H1 (cell line): ENCODE measurements around the gene MKNK2.

ENCODE experiments used
- ASH2L ChIP-seq: fragments of 200-600, 300-600 bp; sonication (generic); IDR thresholded peaks from one replicate; pipeline ENCODE4 v1.7.1; 2017; ENCODE audit warnings: low read length
- EP300 ChIP-seq, 2 experiments: IDR thresholded peaks; 1 replicate in 1 of 2; 2 replicates in 1 of 2; pipeline ENCODE4 v1.6.1; 2011 to 2012; ENCODE audit warnings: low read depth in 2 of 2, low read length in 2 of 2, mild to moderate bottlenecking in 2 of 2, borderline replicate concordance in 1 of 2, inconsistent platforms in 1 of 2, moderate library complexity in 1 of 2
- GABPA ChIP-seq: IDR thresholded peaks from 2 replicates; pipeline ENCODE4 v1.6.1; 2011; ENCODE audit warnings: mild to moderate bottlenecking, low read length, moderate library complexity, borderline replicate concordance; ENCODE audit not compliant: insufficient read depth
- TF ChIP-seq, protein P1 (sequence below): IDR thresholded peaks from 2 replicates; pipeline ENCODE4 v1.6.1; 2011; ENCODE audit warnings: low read length, improper control_type of control experiment

- TF ChIP-seq EP300 (IDR thresholded peaks at IDR 0.05; ENCODE audit: borderline replicate concordance in 1 of 2, low read depth in 2 of 2, low read length in 2 of 2) (no peak), GABPA (no peak), ASH2L (no peak)
- TF ChIP-seq, protein P1, sequence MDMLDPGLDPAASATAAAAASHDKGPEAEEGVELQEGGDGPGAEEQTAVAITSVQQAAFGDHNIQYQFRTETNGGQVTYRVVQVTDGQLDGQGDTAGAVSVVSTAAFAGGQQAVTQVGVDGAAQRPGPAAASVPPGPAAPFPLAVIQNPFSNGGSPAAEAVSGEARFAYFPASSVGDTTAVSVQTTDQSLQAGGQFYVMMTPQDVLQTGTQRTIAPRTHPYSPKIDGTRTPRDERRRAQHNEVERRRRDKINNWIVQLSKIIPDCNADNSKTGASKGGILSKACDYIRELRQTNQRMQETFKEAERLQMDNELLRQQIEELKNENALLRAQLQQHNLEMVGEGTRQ, result no peak
These were observed 8.6 kb upstream of the MKNK2 start for GRCh38 chr19:2059422-2060201.
